Mononuclear cell (primary cell): ENCODE data around the gene RTP5. TPM values are rescaled to one million over a fixed set of nuclear protein-coding genes. Genes with fewer than 3 reads are reported as not detected.

Experiments
- H3K27me3 ChIP-seq: 2 replicates; pipeline ENCODE4 v1.6.0; 2011; ENCODE audit warnings: low read length, control low read depth; ENCODE audit not compliant: insufficient read depth
- H3K4me1 ChIP-seq: 2 replicates; pipeline ENCODE4 v1.5.1; 2011; ENCODE audit warnings: mild to moderate bottlenecking, low read length, control low read depth; ENCODE audit not compliant: insufficient read depth
- H3K4me3 ChIP-seq: 2 replicates; pipeline ENCODE4 v1.5.1; 2011; ENCODE audit warnings: mild to moderate bottlenecking, low read length, moderate library complexity
- H3K9me3 ChIP-seq: 2 replicates; pipeline ENCODE4 v1.5.1; 2011; ENCODE audit warnings: low read depth, mild to moderate bottlenecking, control low read depth, low read length
- total RNA-seq: library from RNA; depleted of rRNA; stranded (reverse); fragments of >200 nt; gene quantifications from one replicate; pipeline ENCODE4 v1.2.3, GENCODE V29; 2012

Gene RTP5
- total RNA-seq, 1 donor: 0.21 TPM

DNA sequence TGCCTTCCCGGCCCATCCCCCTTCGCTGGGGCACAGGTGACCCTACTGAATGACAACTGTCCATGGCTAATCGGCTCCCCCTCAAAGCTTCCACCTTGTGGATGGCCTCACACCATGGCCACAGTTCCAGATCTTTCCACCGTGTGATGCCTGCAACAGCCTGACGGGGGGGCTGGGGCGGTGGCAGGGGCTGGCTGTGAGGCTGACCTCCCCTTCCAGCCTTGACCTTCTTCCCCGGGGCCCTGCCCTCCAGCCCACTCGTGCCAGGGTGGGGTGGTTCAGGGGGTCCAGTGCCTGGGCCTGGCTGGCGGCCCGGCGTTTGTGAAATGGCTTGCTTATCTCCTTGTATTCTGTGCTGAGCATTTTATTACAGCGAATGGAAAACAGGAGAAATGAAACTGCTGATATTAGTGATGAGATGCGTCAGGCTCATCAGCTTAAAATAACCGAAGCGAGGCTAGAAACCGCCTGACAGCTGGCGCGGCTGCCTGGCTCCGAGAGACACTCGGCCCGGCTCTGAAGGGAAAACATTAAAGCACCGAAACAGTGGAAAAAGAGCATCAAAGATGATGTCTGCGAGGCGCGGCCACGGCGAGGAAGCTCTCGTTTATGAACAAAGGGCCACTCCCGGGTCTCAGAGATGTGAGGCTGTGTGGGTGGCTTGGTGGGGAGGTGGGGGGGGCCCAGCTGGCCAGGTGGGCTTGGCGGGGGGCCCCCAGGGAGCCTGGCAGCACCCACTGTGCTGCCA is 9.9 kb upstream of the RTP5 start:
- H3K4me3 ChIP-seq: no peak overlapping the region
- peaks cover 31% of the 10 kb centered on the region for H3K4me1 ChIP-seq
- H3K27me3 ChIP-seq: peaks cover 20% of the 10 kb centered on the region
- H3K9me3 ChIP-seq: no peaks in the 10 kb centered on the region

DNA sequence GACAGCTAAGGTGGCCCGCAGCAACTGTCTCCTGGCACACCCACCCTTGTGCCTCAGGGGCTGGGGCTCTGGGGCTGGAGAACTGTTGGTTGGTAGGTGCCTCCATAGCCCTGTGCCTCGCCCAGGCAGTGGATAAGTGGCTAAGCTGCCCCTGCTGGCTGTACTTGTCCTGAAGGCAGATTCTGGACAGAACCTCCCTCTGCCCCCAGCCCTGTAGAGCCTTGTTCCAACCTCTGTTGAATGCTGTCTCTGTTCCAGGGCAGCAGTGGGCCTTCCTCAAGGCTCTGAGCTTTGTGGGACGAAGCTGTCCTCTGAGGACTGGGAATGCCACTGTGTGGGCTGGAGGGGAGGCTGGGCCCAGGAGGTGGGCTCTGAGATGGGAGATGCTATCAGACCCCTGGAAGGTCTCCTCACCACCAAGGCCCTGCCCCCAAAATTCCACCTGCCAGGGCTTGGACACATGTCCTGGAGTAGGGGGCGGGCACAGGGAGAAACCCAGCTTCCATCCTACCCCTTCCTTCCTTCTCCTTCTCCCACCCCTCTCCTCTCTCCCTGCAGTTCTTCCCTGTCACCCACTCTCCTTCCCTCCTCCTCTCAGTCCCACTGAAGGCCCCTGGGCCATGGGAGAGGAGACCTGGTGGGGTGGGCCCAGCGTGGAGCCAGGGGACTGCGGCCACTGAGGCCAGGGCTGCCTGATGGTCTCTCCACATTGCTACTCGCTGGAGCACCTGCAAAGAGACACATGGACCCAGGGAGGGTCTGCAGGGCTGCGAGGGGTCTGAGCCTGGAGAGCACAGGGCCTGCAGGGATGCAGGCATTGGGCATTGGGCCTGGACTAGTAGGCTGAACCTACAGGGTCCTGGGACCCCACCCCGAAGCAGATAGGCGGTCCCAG is 9.1 kb upstream of the RTP5 start:
- H3K4me3 ChIP-seq: no peak overlapping the region
- H3K27me3 ChIP-seq: peaks cover 26% of the 10 kb centered on the region
- peaks cover 35% of the 10 kb centered on the region for H3K4me1 ChIP-seq
- no peaks in the 10 kb centered on the region for H3K9me3 ChIP-seq

GRCh38 chr2:241861264-241861663 is 8.3 kb upstream of the RTP5 start:
- Histone ChIP-seq H3K4me1 (peaks cover 35% of the 10 kb centered on the region), H3K4me3 (no peak overlapping the region), H3K27me3 (peaks cover 30% of the 10 kb centered on the region), H3K9me3 (no peaks in the 10 kb centered on the region)

DNA sequence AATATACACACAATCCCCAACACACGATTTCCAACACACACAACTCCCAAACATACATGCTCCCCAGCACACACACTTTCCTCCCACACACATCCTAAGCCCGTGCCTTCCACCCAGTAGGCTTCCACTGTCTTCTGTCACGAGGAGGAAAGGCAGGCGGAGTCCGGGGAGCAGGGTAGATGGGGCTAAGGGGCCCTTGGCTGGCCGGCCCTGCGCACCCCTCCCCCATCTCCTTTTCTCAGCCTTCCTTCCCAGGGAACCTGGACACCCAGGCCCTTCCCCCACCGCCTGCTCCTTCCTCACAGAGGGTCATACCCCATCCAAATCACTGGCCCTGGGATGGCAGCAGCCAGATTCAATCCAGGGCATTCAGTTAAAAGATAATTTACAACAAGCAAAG is 7.4 kb upstream of the RTP5 start:
- Histone ChIP-seq H3K4me1 (peaks cover 44% of the 10 kb centered on the region), H3K9me3 (no peaks in the 10 kb centered on the region), H3K4me3 (no peak overlapping the region), H3K27me3 (peaks cover 30% of the 10 kb centered on the region)

GRCh38 chr2:241862775-241863535 is 6.6 kb upstream of the RTP5 start:
- Histone ChIP-seq H3K4me1 (peaks cover 52% of the 10 kb centered on the region), H3K27me3 (peaks cover 30% of the 10 kb centered on the region), H3K4me3 (no peak overlapping the region), H3K9me3 (no peaks in the 10 kb centered on the region)

DNA sequence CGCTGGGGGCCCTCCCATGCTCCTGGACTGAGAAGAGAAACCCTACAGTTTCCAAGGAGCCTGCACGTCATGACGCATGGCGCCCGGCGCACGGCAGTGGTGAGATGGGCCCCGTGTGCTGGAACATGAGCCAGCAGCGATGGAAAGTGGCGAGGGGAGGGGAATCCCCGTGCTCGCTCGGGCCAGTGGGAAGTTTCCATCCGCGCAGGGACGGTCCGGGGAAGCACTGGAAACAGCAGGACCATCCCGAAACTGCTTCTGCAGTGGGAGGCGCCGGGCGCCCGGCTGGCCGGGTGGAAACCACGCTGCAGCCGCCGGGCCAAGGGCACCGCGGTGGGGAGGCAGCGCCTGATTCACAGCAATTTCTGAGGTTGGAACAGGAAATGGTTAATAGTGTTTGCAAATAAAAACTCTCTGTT is 6.0 kb upstream of the RTP5 start:
- peaks cover 30% of the 10 kb centered on the region for H3K27me3 ChIP-seq
- no peak overlapping the region for H3K4me3 ChIP-seq

DNA sequence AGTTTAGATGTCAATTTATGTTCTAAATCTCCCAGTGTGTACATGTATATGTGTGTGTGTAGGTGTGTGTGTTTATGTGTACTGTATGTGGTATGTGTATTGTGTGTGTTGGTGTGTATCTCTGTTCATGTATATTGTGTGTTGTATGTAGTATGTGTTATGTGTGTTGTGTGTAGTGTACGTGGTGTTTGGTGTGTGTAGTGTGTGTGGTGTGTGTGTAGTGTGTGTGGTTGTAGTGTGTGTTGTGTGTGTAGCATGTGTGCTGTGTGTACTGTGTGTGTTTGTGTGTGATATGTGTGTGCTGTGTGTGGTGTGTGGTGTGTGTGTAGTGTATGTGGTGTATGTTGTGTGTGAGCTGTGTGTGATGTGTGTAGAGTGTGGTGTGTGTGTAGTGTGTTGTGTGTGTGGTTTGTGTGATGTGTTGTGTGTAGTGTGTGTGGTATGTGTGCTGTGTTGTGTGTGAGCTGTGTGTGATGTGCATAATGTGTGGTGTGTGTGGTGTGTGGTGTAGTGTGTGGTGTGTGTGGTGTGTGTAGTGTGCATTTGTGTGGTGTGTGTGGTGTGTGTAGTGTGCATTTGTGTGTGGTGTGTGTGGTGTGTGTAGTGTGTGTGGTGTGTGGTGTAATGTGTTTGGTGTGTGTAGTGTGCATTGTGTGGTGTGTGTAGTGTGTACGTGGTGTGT is 5.2 kb upstream of the RTP5 start:
- H3K27me3 ChIP-seq: peaks cover 30% of the 10 kb centered on the region
- H3K4me1 ChIP-seq: peaks cover 55% of the 10 kb centered on the region
- H3K4me3 ChIP-seq: no peak overlapping the region
- H3K9me3 ChIP-seq: no peaks in the 10 kb centered on the region

More for the DNA sequence above, 6.0 kb upstream of the RTP5 start:
- Histone ChIP-seq H3K4me1 (peaks cover 56% of the 10 kb centered on the region), H3K9me3 (no peaks in the 10 kb centered on the region)

DNA sequence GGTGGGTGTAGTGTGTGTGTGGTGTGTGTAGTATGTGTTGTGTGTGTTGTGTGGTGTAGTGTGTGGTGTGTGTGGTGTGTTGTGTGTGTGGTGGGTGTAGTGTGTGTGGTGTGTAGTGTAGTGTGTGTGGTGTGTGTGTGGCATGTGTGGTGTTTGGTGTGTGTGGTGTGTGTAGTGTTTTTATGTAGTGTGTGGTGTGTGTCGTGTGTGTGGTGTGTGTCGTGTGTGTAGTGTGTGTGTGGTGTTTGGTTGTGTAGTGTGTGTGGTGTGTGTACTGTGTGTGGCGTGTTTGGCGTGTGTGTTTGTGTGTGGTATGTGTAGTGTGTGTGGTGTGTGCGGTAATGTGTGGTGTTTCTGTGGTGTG is 4.7 kb upstream of the RTP5 start:
- Histone ChIP-seq H3K4me3 (no peak overlapping the region), H3K4me1 (peaks cover 54% of the 10 kb centered on the region), H3K27me3 (peaks cover 30% of the 10 kb centered on the region), H3K9me3 (no peaks in the 10 kb centered on the region)

DNA sequence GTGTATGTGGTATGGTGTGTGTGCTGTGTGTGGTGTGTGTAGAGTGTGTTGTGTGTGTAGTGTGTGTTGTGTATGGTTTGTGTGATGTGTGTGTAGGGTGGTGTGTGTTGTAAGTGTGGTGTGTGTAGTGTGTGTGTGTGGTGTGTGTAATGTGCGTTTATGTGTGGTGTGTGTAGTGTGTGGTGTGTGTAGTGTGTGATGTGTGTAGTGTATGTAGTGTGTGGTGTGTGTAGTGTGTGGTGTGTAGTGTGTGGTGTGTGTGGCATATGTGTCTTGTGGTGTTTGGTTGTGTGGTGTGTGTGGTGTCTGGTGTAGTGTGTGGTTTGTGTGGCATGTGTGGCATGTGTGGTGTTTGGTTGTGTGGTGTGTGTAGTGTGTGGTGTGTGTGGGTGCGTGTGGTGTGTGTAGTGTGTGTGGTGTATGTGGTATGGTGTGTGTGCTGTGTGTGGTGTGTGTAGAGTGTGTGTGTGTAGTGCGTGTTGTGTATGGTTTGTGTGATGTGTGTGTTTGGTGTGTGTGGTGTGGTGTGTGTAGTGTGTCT is 4.0 kb upstream of the RTP5 start:
- peaks cover 30% of the 10 kb centered on the region for H3K27me3 ChIP-seq
- no peak overlapping the region for H3K4me3 ChIP-seq
- peaks cover 51% of the 10 kb centered on the region for H3K4me1 ChIP-seq
- no peaks in the 10 kb centered on the region for H3K9me3 ChIP-seq

DNA sequence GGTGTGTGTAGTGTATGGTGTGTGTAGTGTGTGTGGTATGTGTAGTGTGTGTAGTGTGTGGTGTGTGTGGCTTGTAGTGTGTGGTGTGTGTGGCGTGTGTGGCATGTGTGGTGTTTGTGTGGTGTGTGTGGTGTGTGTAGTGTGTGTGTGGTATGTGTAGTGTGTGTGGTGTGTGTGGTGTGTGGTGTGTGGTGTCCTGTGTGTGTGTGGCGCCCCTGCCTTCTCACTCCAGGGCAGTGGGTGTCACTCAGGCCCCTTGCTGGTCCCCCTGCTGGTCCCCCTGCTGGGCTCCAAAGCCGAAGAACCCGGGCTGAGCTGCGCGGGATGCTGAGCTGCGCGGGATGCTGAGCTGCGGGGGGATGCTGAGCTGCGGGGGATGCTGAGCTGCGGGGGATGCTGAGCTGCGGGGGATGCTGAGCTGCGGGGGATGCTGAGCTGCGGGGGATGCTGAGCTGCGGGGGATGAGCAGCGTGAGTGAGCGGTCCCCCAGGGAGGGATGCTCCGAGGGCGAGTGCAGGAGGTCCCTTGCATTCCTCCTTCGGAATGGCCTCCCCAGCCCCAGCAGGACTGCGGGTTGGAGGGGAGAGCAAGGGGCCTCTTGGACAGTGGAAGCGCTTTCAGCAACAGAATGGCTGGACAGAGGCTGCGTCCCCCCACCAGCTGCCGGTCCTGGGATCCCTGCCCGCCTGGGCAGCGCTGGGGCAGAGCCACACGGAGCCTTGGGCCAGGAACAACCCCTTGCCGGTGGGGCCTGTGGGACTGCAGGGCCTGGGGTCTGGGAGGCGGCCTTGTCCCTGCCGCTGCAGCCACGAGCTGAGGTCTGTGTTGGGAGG is 3.4 kb upstream of the RTP5 start:
- H3K4me1 ChIP-seq: peaks cover 54% of the 10 kb centered on the region
- H3K9me3 ChIP-seq: no peaks in the 10 kb centered on the region
- no peak overlapping the region for H3K4me3 ChIP-seq
- H3K27me3 ChIP-seq: peaks cover 30% of the 10 kb centered on the region

DNA sequence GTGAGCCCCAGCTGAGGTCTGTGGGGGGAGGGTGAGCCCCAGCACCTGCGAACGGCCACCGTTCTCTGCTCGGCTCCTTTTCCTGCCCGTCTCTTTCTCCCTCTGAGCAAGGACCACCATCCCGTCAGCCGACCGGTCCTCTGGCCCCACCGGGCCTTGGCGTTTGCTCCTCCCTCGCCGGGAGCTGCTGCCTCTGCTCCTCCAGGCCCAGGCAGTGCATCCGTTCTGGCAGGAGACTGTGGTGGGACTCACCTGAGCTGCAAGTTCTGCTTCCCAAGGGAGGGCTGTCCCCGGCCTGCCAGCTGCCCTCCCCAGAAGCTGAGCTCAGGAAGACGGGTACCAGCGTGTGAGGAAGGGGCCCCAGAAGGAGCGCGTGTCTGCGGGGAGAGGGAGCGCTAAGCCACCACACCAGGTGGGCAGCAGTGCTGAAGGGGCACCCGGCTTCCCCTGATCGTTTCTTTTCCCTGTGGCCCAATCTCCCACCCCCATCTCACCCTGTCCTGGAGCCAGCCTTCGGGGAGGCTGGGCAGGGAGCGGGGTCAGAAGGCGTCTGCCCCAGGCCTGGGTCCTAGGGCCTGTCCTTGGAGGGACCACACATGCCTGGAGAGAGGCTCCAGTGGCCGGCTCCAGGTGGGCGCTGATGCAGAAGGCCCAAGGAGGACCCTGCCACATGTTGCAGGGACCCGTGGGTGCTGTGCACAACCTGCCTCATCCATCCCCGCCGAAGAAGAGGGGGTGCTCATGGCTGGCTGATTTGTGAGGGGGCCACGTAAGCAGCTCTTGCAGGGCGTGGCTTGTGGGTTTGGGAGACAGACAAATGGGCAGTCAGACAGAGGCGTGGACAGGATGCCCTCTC is 2.5 kb upstream of the RTP5 start:
- Histone ChIP-seq H3K9me3 (no peaks in the 10 kb centered on the region), H3K27me3 (peaks cover 30% of the 10 kb centered on the region), H3K4me1 (peaks cover 62% of the 10 kb centered on the region), H3K4me3 (no peak overlapping the region)

- Histone ChIP-seq H3K4me3 (no peak overlapping the region), H3K4me1 (peaks cover 63% of the 10 kb centered on the region), H3K9me3 (no peaks in the 10 kb centered on the region), H3K27me3 (peaks cover 24% of the 10 kb centered on the region)
Measured at GRCh38 chr2:241867776-241868420, 1.6 kb upstream of the RTP5 start.

GRCh38 chr2:241868661-241869081 is 858 bp upstream of the RTP5 start:
- Histone ChIP-seq H3K9me3 (no peaks in the 10 kb centered on the region), H3K4me3 (no peak overlapping the region), H3K4me1 (peaks cover 55% of the 10 kb centered on the region), H3K27me3 (peaks cover 17% of the 10 kb centered on the region)
